GM23338 (cell line): ENCODE data around the gene TPSB2. TPM values are rescaled to one million over a fixed set of nuclear protein-coding genes. Genes with fewer than 3 reads are reported as not detected.

ENCODE experiments used
- ATAC-seq: fragments of 200-7000 bp; cut with Tn5 transposase; 3 replicates; pipeline ENCODE4 v1.9.1; 2020
- DNase-seq: peaks from one replicate; pipeline ENCODE4 v3.0.0-alpha.2; 2015; ENCODE audit warnings: low spot score
- H2AFZ ChIP-seq: fragments of 200-600 bp; sonication (generic); 2 replicates; pipeline ENCODE4 v1.8.0; 2016; ENCODE audit warnings: antibody characterized with exemption, mild to moderate bottlenecking, moderate library complexity
- H3F3A ChIP-seq: fragments of 200-600 bp; sonication (generic); replicated peaks from 2 replicates; pipeline ENCODE4 v1.8.0; 2017; ENCODE audit warnings: antibody characterized with exemption, mixed run types, low read depth
- H3K27ac ChIP-seq: fragments of 200-600 bp; sonication (generic); 2 replicates; pipeline ENCODE4 v1.6.1; 2016; ENCODE audit warnings: low read depth
- H3K27me3 ChIP-seq: fragments of 200-600 bp; sonication (generic); 2 replicates; pipeline ENCODE4 v1.8.0; 2016; ENCODE audit warnings: mild to moderate bottlenecking, mixed run types, moderate library complexity; ENCODE audit not compliant: insufficient read depth
- H3K36me3 ChIP-seq: fragments of 200-600 bp; sonication (generic); 2 replicates; pipeline ENCODE4 v1.8.0; 2016; ENCODE audit warnings: mild to moderate bottlenecking; ENCODE audit not compliant: insufficient read depth
- H3K4me1 ChIP-seq: fragments of 200-600 bp; sonication (generic); 2 replicates; pipeline ENCODE4 v1.8.0; 2016; ENCODE audit warnings: mild to moderate bottlenecking, moderate library complexity; ENCODE audit not compliant: insufficient read depth
- H3K4me2 ChIP-seq: fragments of 200-600 bp; sonication (generic); 2 replicates; pipeline ENCODE4 v1.7.1; 2017; ENCODE audit warnings: mixed run types
- H3K4me3 ChIP-seq: fragments of 200-600 bp; sonication (generic); 2 replicates; pipeline ENCODE4 v1.6.1; 2016; ENCODE audit warnings: mixed run types
- H3K79me2 ChIP-seq: fragments of 200-600 bp; sonication (generic); replicated peaks from 2 replicates; pipeline ENCODE4 v1.8.0; 2017; ENCODE audit warnings: mild to moderate bottlenecking; ENCODE audit not compliant: insufficient read depth
- H3K9me2 ChIP-seq: fragments of 200-600 bp; sonication (generic); 2 replicates; pipeline ENCODE4 v1.8.0; 2017; ENCODE audit not compliant: insufficient read depth
- H4K20me1 ChIP-seq: fragments of 200-600 bp; sonication (generic); replicated peaks from 2 replicates; pipeline ENCODE4 v1.8.0; 2017; ENCODE audit warnings: mild to moderate bottlenecking; ENCODE audit not compliant: insufficient read depth
- H3K27ac Mint-ChIP-seq: 2 replicates; pipeline ENCODE4 v1.8.0; 2020; ENCODE audit warnings: inconsistent platforms, mild to moderate bottlenecking, moderate library complexity, mixed read lengths
- H3K27me3 Mint-ChIP-seq: 3 replicates; pipeline ENCODE4 v1.8.0; 2022; ENCODE audit warnings: low read depth, mild to moderate bottlenecking, moderate library complexity, mixed read lengths, inconsistent platforms; ENCODE audit not compliant: insufficient read depth, poor library complexity
- H3K36me3 Mint-ChIP-seq: 3 replicates; pipeline ENCODE4 v1.8.0; 2021; ENCODE audit warnings: low read depth, mild to moderate bottlenecking, inconsistent platforms, moderate library complexity, mixed read lengths
- H3K4me1 Mint-ChIP-seq: 3 replicates; pipeline ENCODE4 v1.8.0; 2020; ENCODE audit warnings: mild to moderate bottlenecking, inconsistent platforms, mixed read lengths
- H3K4me3 Mint-ChIP-seq: 3 replicates; pipeline ENCODE4 v1.8.0; 2021; ENCODE audit warnings: moderate library complexity, mild to moderate bottlenecking, inconsistent platforms, mixed read lengths
- H3K9me3 Mint-ChIP-seq: 3 replicates; pipeline ENCODE4 v1.8.0; 2020; ENCODE audit warnings: moderate library complexity, mild to moderate bottlenecking, inconsistent platforms, mixed read lengths
- CREB1 ChIP-seq: fragments of 250-450 bp; sonication (Bioruptor Pico); IDR thresholded peaks from 2 replicates; pipeline ENCODE4 v1.5.0; 2020; ENCODE audit warnings: low read depth, mild to moderate bottlenecking, moderate library complexity
- EZH2 ChIP-seq: fragments of 200-600 bp; sonication (generic); IDR thresholded peaks from one replicate; pipeline ENCODE4 v1.8.0; 2017; ENCODE audit warnings: antibody characterized with exemption, mild to moderate bottlenecking, low read depth; ENCODE audit not compliant: unreplicated experiment
- EZH2phosphoT487 ChIP-seq: fragments of 200-600 bp; sonication (generic); IDR thresholded peaks from one replicate; pipeline ENCODE4 v1.8.1; 2018; ENCODE audit warnings: antibody characterized with exemption; ENCODE audit not compliant: unreplicated experiment
- JUNB ChIP-seq: IDR thresholded peaks from one replicate; pipeline ENCODE4 v1.6.1; 2016; ENCODE audit warnings: antibody characterized with exemption; ENCODE audit not compliant: unreplicated experiment
- NANOG ChIP-seq: IDR thresholded peaks from 2 replicates; pipeline ENCODE4 v1.6.1; 2016; ENCODE audit warnings: antibody characterized with exemption, borderline replicate concordance
- POLR2AphosphoS5 ChIP-seq: IDR thresholded peaks from 2 replicates; pipeline ENCODE4 v1.6.1; 2016; ENCODE audit warnings: antibody characterized with exemption, low read depth
- REST ChIP-seq: IDR thresholded peaks from one replicate; pipeline ENCODE4 v1.6.1; 2018; ENCODE audit warnings: antibody characterized with exemption; ENCODE audit not compliant: unreplicated experiment
- STAT1 ChIP-seq: IDR thresholded peaks from one replicate; pipeline ENCODE4 v1.6.1; 2016; ENCODE audit warnings: antibody characterized with exemption; ENCODE audit not compliant: unreplicated experiment
- ZNF114 ChIP-seq: fragments of 250-450 bp; sonication (Bioruptor Pico); IDR thresholded peaks from 2 replicates; pipeline ENCODE4 v1.5.0; 2020; ENCODE audit warnings: mild to moderate bottlenecking, moderate library complexity
- ZNF331 ChIP-seq: fragments of 250-450 bp; sonication (Bioruptor Pico); IDR thresholded peaks from 2 replicates; pipeline ENCODE4 v1.5.0; 2020; ENCODE audit warnings: low read depth, mild to moderate bottlenecking, moderate library complexity
- ZNF462 ChIP-seq: fragments of 250-450 bp; sonication (Bioruptor Pico); IDR thresholded peaks from 2 replicates; pipeline ENCODE4 v1.5.0; 2020; ENCODE audit warnings: mild to moderate bottlenecking, moderate library complexity
- polyA plus RNA-seq: library from polyadenylated mRNA; unstranded; fragments of >200 nt; fragmentation: Nextera tagmentation; extraction: Ambion mirVana; gene quantifications from 2 replicates; pipeline ENCODE4 v1.2.1, GENCODE V29; 2016
- total RNA-seq: library from RNA; depleted of rRNA; stranded (reverse); fragments of >200 nt; shearing (Covaris generic); gene quantifications from 2 replicates; pipeline ENCODE4 v1.2.3, GENCODE V29; 2014
- TF ChIP-seq, protein P1 (sequence below), 2 experiments: fragments of 200-600 bp in 1 of 2; sonication (generic) in 1 of 2; conservative IDR thresholded peaks; 2 replicates each; pipeline versions ENCODE4 v1.5.1 to v1.6.1; 2016 to 2017; ENCODE audit warnings: antibody characterized with exemption in 2 of 2, low read depth in 2 of 2, mild to moderate bottlenecking in 2 of 2, moderate library complexity in 1 of 2

Gene TPSB2
- total and polyA plus RNA-seq, 2 experiments from 2014 or later: 0.23 TPM; not detected in 1

DNA sequence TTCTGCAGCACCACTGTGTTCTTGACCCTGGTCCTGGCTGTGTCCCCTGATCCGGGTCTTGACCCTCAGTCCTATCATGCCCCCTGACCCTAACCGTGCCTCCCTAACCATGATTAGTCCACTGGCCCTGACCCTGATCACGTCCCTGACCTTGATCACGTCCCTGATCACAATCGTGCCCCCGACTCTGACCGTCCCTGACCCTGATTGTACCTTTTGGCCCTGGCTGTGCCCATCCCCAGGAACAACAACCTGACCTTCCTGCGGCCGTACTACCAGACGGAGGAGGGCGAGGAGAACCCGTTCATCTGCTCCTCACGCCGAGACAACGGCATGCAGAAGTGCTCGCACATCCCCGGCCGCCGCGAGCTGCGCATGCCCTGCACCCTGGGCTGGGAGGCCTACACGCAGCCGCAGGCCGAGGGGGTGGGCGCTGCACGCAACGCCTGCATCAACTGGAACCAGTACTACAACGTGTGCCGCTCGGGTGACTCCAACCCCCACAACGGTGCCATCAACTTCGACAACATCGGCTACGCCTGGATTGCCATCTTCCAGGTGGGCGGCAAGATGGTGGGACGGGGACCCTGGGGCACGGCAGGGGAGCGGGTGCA is 29.9 kb downstream of the TPSB2 start (continued):
- TF ChIP-seq REST: no peak
- no peak for TF ChIP-seq CREB1

DNA sequence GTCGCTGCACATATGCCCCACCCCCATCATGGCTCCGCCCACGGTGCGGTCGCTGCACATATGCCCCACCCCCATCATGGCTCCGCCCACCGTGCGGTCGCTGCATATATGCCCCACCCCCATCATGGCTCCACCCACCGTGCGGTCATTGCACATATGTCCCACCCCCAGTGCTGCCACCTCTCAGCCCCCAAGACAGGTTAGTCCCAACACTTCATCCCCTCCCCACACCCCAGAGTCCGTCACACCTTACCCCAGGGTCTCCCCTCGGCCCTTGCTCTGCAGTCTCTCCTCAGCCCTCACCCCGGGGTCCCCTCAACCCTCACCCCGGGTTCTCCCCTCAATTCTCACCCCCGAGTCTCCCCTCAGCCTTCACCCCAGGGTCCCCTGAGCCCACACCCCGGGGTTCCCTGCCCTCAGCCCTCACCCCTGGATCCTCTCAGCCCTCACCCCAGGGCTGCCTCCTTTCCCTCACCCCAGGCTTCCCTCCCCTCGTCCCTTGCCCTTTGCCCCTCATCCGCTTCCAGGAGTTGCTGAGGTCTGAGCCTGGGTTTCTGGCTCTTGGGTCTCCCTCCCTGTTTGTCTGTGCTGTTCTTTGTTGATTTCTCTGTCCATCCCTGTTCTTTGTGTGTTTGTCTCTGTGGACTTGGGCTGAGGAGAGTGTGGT is 30.5 kb downstream of the TPSB2 start:
- peaks cover 4% of the 10 kb centered on the region; the same call in 2 of the 3 replicates for H3K36me3 Mint-ChIP-seq
- Histone ChIP-seq H3K79me2 (no peaks in the 10 kb centered on the region), H3K4me2 (no peak overlapping the region), H3K4me3 (no peak overlapping the region), H3F3A (no peaks in the 10 kb centered on the region), H4K20me1 (no peaks in the 10 kb centered on the region; the same call in 1 of the 2 replicates), H2AFZ (no peak overlapping the region), H3K9me2 (no peaks in the 10 kb centered on the region), H3K27me3 (no peaks in the 10 kb centered on the region), H3K27ac (peak overlapping the region; percentile 39; the same call in 1 of the 2 replicates), H3K36me3 (no peaks in the 10 kb centered on the region), H3K4me1 (no peaks in the 10 kb centered on the region)
- peaks cover 7% of the 10 kb centered on the region for H3K27me3 Mint-ChIP-seq
- 0 out of 3 replicates have a peak, but pooled peaks cover 3% of the 10 kb centered on the region for H3K9me3 Mint-ChIP-seq
- ATAC-seq (no peak; the same call in 2 of the 3 replicates), DNase-seq (no peak)
- H3K4me1 Mint-ChIP-seq: no peaks in the 10 kb centered on the region
- no peak overlapping the region for H3K27ac Mint-ChIP-seq
- no peak overlapping the region for H3K4me3 Mint-ChIP-seq
- TF ChIP-seq EZH2 (no peak), ZNF331 (CRISPR knock-in tag) (no peak), STAT1 (no peak), ZNF114 (CRISPR knock-in tag) (no peak), POLR2AphosphoS5 (no peak), JUNB (no peak), NANOG (no peak), ZNF462 (CRISPR knock-in tag) (no peak), EZH2phosphoT487 (no peak)
- TF ChIP-seq, protein P1, sequence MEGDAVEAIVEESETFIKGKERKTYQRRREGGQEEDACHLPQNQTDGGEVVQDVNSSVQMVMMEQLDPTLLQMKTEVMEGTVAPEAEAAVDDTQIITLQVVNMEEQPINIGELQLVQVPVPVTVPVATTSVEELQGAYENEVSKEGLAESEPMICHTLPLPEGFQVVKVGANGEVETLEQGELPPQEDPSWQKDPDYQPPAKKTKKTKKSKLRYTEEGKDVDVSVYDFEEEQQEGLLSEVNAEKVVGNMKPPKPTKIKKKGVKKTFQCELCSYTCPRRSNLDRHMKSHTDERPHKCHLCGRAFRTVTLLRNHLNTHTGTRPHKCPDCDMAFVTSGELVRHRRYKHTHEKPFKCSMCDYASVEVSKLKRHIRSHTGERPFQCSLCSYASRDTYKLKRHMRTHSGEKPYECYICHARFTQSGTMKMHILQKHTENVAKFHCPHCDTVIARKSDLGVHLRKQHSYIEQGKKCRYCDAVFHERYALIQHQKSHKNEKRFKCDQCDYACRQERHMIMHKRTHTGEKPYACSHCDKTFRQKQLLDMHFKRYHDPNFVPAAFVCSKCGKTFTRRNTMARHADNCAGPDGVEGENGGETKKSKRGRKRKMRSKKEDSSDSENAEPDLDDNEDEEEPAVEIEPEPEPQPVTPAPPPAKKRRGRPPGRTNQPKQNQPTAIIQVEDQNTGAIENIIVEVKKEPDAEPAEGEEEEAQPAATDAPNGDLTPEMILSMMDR (conservative IDR thresholded peaks at IDR 0.05; ENCODE audit: low read depth in 2 of 2): no peak
